ENCODE measurements around the gene COL19A1. TPM values are rescaled to one million over a fixed set of nuclear protein-coding genes. Genes with fewer than 3 reads are reported as not detected.
"Not testable (repeated sequence)": the region's sequence is repeated elsewhere in the genome, so short reads cannot be mapped to it uniquely, and the experiment has no call there.

COL19A1 gene
- total and polyA plus RNA-seq, 9 of the 15 experiments (the other 6 are each of a cell fraction or from before 2014, with no cell fraction given), result not detected

GRCh38 chr6:70008189-70008588 lies 141.8 kb downstream of the COL19A1 start (continued):
- TF ChIP-seq ZSCAN29 (IDR thresholded peaks at IDR 0.05) (no peak), SPI1 (IDR thresholded peaks at IDR 0.05; ENCODE audit: borderline replicate concordance, low read depth, low read length) (no peak), ETV6 (IDR thresholded peaks at IDR 0.05; ENCODE audit: borderline replicate concordance in 1 of 2, low read depth in 2 of 2, low read length in 1 of 2) (no peak), ETV6 (CRISPR knock-in tag; IDR thresholded peaks at IDR 0.05; ENCODE audit: borderline replicate concordance) (no peak), HES1 (IDR thresholded peaks at IDR 0.05; ENCODE audit: low read depth) (no peak), PURB (CRISPR knock-in tag; IDR thresholded peaks at IDR 0.05; ENCODE audit: low read depth) (no peak), CTBP1 (IDR thresholded peaks at IDR 0.05; ENCODE audit: borderline replicate concordance) (no peak), CBX1 (IDR thresholded peaks at IDR 0.05; ENCODE audit: low read depth) (no peak)

GRCh38 chr6:70010339-70010738 lies 144.0 kb downstream of the COL19A1 start:
- WGBS (ENCODE audit: insufficient coverage, low coverage, missing lambda C conversion rate), result 2% methylated on average over 24 of the region's 28 CpGs
- in situ Hi-C loops (cut with MboI); H3K4me1 ChIP-seq (replicated peaks in 1 of 2; ENCODE audit: control insufficient read depth in 2 of 2, insufficient read depth in 2 of 2, low read length in 2 of 2); CTCF ChIA-PET (ENCODE audit: low intra/inter-chr PET ratio); H3K9me1 ChIP-seq (ENCODE audit: control insufficient read depth, insufficient read depth, low read length); H3K27me3 ChIP-seq (ENCODE audit: control insufficient read depth in 2 of 2, insufficient read depth in 2 of 2, low read length in 2 of 2); intact Hi-C loops (cut with micrococcal nuclease); H4K20me1 ChIP-seq (replicated peaks; ENCODE audit: control insufficient read depth, insufficient read depth, low read length); H3K9ac ChIP-seq (ENCODE audit: insufficient read depth in 1 of 2, low read depth in 2 of 2, low read length in 2 of 2); H3K79me2 ChIP-seq (ENCODE audit: control insufficient read depth, insufficient read depth, low read length); FAIRE-seq; H3K36me3 ChIP-seq (ENCODE audit: control insufficient read depth, insufficient read depth, low read length); H3K9me3 ChIP-seq (replicated peaks; ENCODE audit: control insufficient read depth, insufficient read depth, low read depth, low read length); BruUV-seq (replicated peaks); H3K27ac ChIP-seq (ENCODE audit: extremely low read depth, low read depth, low read length): not testable (repeated sequence)
- DNase-seq (ENCODE audit: extremely low read depth in 1 of 4, low spot score in 3 of 4) (peak in 1 of 4 experiments; percentile 35), ATAC-seq (peak; percentile 35; the same call in 2 of the 3 replicates)
- Histone ChIP-seq H3K4me3 (peak overlapping the region; percentile 12; the same call in 1 of the 2 replicates), H2AFZ (ENCODE audit: low read depth, low read length) (peak overlapping the region; percentile 37), H3K4me2 (ENCODE audit: insufficient read depth, low read length) (peak overlapping the region; percentile 55; the same call in 1 of the 2 replicates)
- POLR2A ChIA-PET, result interaction anchor here (0.9 kb wide), 1 partner anchor 32 kb away, joined by 3 read pairs; no protein-coding TSS in a partner anchor
- TF ChIP-seq CC2D1A (IDR thresholded peaks at IDR 0.05), result 0 out of 2 replicates have a peak, but pooled peaks have one; percentile 47
- TF ChIP-seq CEBPB (tag; IDR thresholded peaks at IDR 0.05), result peak; percentile 49
- peak; percentile 83 for TF ChIP-seq ZNF24 (IDR thresholded peaks at IDR 0.05)
- 0 out of 2 replicates have a peak, but pooled peaks have one; percentile 18 for TF ChIP-seq GABPA (tag; conservative IDR thresholded peaks at IDR 0.05; ENCODE audit: low read depth)
- TF ChIP-seq HNRNPLL (IDR thresholded peaks at IDR 0.05; ENCODE audit: low read depth, low read length, poor library complexity, severe bottlenecking), result peak; percentile 92
- peak; percentile 60; the same call in 1 of the 2 replicates for TF ChIP-seq CXXC5 (CRISPR knock-in tag; IDR thresholded peaks at IDR 0.05)
- TF ChIP-seq EP400 (IDR thresholded peaks at IDR 0.05), result peak; percentile 57
- peak; percentile 56 for TF ChIP-seq ETV1 (tag; conservative IDR thresholded peaks at IDR 0.05; ENCODE audit: low read depth)
- 0 out of 2 replicates have a peak, but pooled peaks have one; percentile 32 for TF ChIP-seq NR2C1 (IDR thresholded peaks at IDR 0.05)
- TF ChIP-seq NR2C1 (tag; IDR thresholded peaks at IDR 0.05), result 0 out of 2 replicates have a peak, but pooled peaks have one; percentile 35
